ENCODE data around the gene TBL3.

Gene TBL3

GRCh38 chr16:2029350-2029749 is 57.5 kb downstream of the TBL3 start:
- no peaks in the 10 kb centered on the region for H3K9me3 ChIP-seq (ENCODE audit: control insufficient read depth, insufficient read depth, low read length)
- no CpG with 5 or more reads among the region's 22 CpGs for WGBS (ENCODE audit: insufficient coverage, insufficient read length)
- no peak overlapping the region for H3K27ac ChIP-seq (ENCODE audit: low read length)
- H3K4me1 ChIP-seq (ENCODE audit: control insufficient read depth, insufficient read depth, low read length) = peaks cover 5% of the 10 kb centered on the region
- no peak overlapping the region for H3K4me3 ChIP-seq (ENCODE audit: low read length)
- H3K36me3 ChIP-seq (ENCODE audit: control insufficient read depth, insufficient read depth, low read length) = no peaks in the 10 kb centered on the region
- H3K27me3 ChIP-seq (ENCODE audit: control insufficient read depth, insufficient read depth, low read length) = peaks cover 3% of the 10 kb centered on the region; the same call in 1 of the 2 replicates
- DNase-seq (ENCODE audit: low read depth, low spot score) = no peak

DNA sequence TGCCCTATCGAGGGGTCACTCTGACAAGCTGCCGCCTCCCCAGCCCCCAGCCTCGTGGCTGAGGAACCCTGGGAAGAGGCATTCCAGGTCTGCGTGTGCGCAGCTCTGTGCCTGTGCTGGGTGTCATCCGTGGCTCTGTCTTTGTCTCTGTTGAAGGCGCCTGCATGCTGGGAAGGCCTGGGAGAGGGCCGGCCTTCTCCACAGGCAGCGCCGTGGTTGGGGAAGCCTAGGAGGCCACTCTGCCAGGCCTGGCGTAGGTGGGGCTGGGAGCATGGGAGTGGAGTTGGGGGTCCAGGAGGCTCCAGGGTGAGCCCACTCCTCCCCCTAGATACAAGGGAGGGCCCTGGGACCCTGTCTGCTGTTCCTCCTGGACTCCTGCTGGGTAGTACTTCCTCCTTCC is 58.2 kb downstream of the TBL3 start:
- H3K27me3 ChIP-seq (ENCODE audit: control insufficient read depth, insufficient read depth, low read length) = peaks cover 3% of the 10 kb centered on the region; the same call in 1 of the 2 replicates
- no peaks in the 10 kb centered on the region for H3K9me3 ChIP-seq (ENCODE audit: control insufficient read depth, insufficient read depth, low read length)
- no peak overlapping the region for H3K27ac ChIP-seq (ENCODE audit: low read length)
- no peaks in the 10 kb centered on the region for H3K36me3 ChIP-seq (ENCODE audit: control insufficient read depth, insufficient read depth, low read length)
- no CpG with 5 or more reads among the region's 11 CpGs for WGBS (ENCODE audit: insufficient coverage, insufficient read length)
- H3K4me3 ChIP-seq (ENCODE audit: low read length) = no peak overlapping the region
- no peak for DNase-seq (ENCODE audit: low read depth, low spot score)
- peaks cover 5% of the 10 kb centered on the region for H3K4me1 ChIP-seq (ENCODE audit: control insufficient read depth, insufficient read depth, low read length)

DNA sequence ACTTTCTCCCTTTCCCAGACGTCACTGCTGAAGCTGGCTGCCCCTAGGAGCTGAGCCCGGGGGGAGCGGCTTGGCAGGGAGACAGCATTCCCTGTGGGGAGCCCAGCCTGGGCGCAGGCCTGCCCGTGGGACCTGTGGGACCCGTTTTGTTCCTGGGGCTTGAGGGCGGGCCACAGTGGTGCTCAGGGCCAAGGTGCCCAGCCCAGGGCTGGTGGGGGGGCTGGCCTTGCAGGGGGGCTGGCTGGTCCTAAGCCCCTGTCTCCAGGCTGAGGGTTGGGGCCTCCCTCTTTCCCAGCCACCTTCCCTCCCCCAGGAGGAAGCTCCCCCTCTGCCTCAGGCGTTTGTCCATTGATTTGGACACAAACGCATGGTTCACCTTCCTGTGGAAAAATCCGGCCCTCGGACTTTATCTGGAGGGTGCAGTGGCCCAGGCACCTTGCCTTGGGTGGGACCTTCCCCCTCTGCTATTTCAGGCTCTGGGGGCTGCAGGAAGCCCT is 59.3 kb downstream of the TBL3 start:
- no peak overlapping the region for H3K27ac ChIP-seq (ENCODE audit: low read length)
- no CpG with 5 or more reads among the region's 11 CpGs for WGBS (ENCODE audit: insufficient coverage, insufficient read length)
- peaks cover 7% of the 10 kb centered on the region for H3K4me1 ChIP-seq (ENCODE audit: control insufficient read depth, insufficient read depth, low read length)
- no peak for DNase-seq (ENCODE audit: low read depth, low spot score)
- H3K4me3 ChIP-seq (ENCODE audit: low read length) = no peak overlapping the region
- peaks cover 3% of the 10 kb centered on the region; the same call in 1 of the 2 replicates for H3K27me3 ChIP-seq (ENCODE audit: control insufficient read depth, insufficient read depth, low read length)
- H3K36me3 ChIP-seq (ENCODE audit: control insufficient read depth, insufficient read depth, low read length) = no peaks in the 10 kb centered on the region
- H3K9me3 ChIP-seq (ENCODE audit: control insufficient read depth, insufficient read depth, low read length) = no peaks in the 10 kb centered on the region
